SKM-1 (cell line): ENCODE data around the gene MAML3.

Experiments used
- DNase-seq: peaks from one replicate; lab custom pipeline; 2025; ENCODE audit not compliant: unreplicated experiment; lab: John Stamatoyannopoulos, UW

The MAML3 gene

DNA sequence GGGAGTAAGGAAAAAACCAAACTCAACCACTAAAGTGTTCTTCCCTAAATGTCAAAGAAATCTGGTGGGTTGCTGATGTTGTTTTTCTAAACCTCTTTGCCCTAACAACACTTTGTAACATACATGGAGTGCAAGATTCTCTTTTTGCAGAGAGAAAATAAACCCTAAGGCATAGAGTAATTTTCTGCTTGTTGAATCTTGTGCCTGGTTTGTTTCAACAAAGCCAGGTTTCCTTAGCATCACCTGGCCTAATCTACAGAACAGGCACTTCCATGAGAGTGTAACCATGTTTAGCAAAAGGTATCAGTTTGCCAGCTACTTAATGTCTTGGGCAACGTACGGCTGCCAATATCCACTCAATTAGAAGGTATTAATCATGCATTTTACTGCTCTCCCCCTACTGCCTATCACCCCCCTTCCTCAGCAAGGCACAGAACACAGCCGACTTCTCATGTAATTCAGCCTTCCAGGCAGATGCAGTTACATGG lies 219.2 kb downstream of the MAML3 start:
- DNase-seq, result no peak

DNA sequence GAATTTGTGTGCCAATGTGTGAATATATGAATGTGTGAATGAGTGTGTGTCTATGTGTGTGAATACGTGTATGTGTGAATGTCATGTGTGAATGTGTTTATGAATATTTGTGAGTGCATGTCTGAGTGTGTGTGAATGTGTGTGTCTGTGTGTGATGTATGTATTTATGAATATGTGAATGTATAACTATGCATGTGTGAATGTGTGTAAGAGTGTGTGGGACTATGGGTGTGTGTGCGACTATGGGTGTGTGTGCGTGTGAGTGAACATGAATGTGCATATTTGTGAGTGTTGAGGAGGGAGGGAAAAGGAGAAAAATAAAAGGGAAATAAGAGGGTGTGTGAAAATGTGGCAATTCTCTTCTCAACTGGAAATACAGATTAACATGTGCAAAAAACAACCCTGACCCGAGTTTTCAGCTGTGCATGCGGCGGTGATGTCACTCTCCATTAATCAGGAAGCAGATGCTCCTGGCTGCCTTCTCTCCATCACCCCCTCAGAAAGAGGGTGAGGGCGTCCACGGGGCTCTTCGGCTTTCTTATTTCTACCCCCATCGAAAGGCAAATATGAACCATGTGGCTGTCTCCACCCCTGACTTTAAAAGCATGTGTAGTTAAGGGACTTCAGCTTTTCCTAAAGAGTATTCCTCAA lies 219.8 kb downstream of the MAML3 start:
- DNase-seq, result no peak

DNA sequence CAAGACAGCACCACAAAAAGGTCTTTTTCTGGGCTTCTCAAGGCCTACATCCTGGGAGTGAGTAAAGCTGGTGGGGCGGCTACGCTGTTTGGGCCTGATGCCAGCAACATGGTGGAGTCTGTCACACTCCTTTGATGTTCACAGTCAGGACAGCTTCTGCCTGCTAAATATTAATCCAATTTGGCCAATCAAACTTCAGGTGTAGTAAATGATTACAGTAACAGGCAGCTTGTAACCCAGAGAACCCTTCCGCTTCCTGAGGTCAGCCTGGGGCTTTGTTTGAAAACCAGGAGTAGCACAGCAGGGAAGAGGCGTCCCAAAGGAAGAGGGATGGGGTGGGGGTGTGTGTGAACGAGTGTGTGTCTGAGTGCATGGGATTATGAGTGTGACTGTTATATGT lies 220.4 kb downstream of the MAML3 start:
- DNase-seq, result no peak

DNA sequence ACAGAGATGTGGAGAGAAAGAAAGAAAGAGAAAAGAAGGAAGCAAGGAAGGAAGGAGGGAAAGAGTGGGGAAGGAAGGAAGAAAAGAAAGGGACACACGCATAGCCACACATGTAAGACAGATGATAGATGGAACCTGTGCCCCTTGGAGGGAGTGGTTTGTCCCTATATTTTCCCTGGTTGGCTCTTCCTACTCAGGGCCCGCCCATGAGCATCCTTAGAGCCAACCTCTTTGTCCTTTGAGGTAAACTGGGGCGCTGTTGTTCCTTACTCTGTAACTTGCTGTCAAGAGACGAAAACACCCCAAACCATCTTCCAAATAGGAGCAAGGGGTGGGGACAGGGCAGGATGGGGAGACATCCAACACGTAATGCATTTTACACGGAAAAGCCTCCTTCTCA lies 220.9 kb downstream of the MAML3 start:
- DNase-seq, result no peak

DNA sequence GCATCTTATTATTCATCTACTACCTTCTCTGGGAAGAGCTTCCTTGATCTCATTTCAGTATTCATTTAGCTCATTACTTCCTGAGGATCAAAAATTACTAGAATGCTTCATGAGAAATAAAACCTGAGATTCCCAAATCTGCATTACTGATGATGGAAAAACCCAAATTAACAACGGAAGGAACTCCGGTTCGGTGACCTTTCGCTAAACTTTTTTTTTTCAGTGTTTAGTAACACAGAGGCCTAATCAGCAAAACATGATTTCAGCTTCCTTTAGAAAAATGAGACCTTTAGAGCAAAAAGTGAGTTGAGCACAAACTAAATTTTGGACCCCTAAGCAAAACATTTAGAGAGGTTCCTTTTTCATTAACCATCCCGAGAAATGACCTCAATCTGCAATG lies 229.2 kb downstream of the MAML3 start:
- no peak for DNase-seq

DNA sequence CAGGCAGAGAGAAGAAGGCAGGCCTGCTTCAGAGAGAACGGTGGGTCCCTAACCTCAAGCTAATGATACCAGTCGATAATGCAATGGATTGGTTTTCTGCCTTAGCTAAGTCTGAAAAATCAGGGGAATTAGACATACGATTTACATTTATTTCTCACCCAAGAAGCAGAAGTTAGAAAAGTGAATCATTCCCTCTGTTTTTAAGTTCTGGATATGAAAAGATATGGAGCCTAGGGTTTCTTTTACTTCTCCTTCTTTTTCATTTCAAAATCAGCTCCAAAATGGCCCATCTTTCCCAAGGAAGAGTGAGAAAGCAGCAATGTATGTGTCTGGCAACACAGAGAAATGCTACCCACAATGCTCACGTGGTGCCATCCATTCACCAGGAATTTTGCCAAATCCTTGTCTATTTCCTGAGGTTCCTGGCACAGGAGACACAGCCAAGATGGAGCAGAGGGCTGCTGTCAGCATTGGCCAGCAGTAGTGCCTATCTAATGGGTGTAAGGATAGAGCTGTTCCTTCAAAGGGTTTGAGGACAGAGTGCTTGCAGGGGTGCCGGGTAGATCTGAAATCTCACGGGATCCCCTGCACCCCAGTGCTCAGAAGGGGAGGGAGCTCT lies 231.5 kb downstream of the MAML3 start:
- no peak for DNase-seq

DNA sequence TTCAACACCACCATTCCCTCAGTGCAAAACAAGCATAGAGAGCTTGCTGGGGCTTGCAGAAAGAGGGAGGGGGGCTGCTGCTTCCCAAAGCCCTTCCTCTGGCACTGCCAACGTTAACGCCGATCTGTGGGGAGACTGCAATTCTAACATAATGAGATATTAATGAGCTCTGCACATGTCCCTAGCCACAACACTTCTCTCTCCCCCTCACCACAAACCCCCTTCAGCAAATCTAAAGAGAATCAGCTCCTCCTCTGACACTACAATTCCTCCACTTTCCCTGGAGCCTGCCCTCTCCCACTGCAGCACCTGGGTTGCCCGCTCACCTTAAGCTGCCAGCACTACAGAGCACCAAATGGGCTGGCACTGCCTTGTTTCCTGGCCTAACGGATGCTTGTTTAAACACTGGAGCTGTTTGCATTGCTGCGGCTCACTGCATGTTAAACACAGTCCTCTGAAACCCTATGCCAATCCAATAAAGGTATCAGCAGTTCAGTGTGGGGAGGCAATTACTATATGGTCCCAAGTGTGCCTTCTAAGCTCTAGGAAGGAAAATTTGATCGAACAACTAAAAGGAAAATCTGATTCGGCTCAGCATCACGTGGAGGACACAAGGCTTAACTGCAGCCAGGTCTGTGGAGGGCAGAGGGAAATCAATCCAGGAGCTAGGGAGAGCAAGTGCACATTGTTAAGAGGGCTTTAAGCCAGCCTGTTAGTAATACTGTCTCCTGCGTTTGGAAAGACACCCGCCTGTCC lies 232.4 kb downstream of the MAML3 start:
- no peak for DNase-seq

DNA sequence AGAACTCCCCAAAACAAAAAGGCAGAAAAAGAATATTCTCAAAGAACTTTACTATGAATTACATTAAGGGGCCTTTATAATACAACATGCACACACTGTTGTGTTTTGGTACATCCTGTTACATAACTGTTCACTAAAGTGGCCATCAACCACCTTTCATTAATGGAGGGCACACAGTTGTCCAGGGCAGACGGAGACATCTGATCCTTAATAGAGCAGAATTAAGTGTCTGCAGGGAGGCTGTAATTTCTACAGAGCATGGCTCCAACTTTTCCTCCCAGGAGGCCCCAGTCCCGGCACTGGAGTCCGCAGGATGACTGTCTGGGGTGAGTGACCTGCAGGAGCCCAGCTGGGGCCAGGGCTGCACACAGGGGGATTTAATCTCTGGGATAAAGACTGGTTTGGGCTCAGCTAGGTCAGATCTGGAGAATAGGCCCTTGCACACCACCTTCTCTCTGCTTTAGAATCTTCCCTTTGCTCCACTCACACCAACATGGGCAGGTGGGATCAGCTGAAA lies 233.4 kb downstream of the MAML3 start:
- DNase-seq, result no peak

DNA sequence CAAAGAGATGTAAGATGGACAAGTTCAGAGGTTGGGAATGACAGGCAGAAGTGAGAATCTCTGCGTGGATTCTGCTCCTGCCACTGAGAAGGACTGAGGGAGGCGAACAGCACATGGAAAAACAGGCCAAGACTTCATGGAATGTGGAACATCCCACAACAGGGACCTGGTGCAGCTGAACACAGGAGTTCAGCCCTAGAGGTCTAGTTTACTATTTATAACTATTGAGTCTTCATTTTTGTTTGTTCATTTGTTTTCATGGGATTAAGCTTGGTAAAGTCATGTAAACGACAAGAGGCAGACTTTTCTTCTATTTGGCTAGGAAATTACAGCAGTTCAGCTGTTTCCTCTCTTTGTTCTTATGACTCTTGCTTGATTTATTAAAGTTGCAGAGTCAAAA lies 234.5 kb downstream of the MAML3 start:
- no peak for DNase-seq

DNA sequence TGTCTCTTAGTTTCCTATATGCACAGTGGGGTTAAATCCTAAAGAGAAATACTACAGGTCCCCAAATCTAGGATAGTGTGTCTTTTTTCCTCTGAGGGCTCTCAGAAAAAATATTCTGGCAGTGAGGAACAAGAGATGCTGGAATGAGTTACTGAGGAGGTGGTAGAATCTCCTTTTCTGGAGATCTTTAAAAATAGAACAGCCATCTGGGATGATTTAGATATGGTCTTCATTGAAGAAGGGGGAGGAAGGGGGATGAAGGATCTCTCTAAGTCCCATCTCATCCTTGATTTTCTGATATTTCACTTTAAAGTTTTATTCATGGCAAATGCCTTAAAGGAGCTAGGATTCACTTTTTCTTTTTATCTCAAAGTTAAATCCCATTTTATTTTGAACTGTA lies 235.0 kb downstream of the MAML3 start:
- no peak for DNase-seq

DNA sequence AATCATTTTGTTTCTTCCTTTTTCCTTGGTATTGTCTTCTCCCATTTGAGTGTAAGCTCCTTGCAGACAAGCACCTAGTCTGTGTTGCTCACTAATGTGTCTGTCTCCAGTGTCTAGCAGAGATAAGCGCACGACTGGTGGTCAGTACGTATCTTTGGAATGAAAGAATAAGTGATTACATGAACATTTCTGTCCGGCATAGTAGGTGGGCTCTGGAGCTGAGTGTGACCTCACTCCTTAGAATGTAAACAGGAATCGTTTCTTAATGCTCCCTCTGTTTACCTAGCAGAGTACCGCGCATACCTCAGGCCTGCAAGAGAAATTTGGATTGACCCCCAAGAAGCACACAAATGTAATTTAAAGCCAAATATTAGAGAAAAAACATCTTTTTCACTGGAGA lies 235.4 kb downstream of the MAML3 start:
- no peak for DNase-seq

DNA sequence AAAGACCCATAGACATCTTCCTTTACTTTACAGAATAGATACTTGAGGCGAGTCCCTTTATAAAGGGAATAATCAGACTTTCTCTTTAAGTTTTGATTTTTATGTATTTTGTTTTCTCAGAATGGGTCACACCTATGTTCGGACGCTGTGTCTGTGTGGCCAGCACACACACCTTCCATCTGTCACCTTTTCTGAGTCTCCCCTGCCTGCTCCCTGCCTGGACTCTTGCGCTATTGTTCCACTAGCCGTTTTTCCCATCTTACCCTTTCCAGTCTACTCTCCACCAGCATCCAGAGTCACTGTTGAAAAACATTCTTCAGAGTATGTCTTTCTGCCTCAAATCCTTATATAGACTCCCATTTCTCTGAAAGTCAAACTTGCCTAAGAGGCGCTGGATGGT lies 236.1 kb downstream of the MAML3 start:
- no peak for DNase-seq

DNA sequence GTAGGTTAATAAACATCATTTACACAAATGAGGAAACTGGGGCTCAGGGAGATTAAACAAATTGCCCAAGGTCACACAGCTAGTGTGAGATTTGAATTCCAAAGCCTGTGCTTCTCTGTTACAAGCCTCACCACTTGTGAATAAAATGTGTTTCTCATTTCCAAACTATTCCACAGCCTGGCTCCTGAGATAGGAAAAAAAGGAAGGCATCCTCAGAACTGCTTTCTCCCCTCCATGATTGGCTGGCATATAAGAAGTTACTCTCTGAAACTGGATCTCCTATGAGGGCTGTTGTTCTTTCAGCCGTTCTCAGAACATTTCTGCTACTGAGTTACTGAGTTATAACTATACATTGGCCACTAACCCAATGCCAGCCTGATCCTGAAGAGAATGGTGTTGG lies 237.9 kb downstream of the MAML3 start:
- DNase-seq, result no peak

DNA sequence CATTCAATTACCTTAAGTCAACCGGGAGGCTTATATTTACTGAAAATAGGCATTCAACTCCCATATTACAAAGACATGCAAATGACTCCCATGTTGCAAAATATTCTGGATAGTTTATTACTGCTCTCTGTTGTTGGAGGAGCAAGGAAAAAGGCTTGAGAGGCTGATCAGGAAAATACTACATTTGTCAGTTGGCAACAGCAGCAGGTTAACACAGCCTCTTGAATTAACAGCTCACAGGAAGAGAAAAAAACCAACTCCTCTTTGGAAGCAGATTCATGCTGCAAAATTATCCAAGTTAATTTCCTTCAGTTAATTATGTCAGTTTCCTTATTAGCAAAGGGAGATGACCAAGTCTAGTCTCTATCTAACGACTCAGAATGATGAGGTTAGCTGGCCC lies 238.9 kb downstream of the MAML3 start:
- DNase-seq, result no peak

DNA sequence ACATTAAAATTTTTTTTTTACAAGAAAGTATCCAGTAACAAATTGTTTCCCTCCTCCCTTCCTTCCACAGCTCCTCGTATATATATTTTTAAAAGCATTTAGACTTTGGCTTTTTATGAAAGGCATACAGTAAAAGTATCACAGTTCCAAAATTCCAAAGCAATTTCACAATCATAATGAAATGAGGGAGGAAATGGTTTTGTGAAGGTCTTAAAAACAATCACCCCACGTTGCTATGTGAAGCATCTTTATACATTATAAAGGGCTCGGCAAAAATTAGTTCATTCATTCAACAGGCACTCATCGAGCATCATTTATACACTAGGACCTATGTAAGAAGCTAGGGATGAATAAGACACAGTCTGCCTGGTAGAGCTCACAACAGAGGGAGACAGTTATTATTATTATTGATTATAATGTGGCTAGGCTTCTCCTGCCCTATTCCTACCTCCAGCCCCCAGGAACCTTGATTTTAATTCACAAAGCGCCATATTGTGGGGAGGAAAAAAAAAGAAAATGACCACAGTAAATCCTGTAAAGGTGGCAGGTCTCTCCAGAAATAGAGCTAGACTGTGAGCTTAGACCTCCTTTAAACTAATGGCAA lies 239.9 kb downstream of the MAML3 start:
- DNase-seq, result no peak

DNA sequence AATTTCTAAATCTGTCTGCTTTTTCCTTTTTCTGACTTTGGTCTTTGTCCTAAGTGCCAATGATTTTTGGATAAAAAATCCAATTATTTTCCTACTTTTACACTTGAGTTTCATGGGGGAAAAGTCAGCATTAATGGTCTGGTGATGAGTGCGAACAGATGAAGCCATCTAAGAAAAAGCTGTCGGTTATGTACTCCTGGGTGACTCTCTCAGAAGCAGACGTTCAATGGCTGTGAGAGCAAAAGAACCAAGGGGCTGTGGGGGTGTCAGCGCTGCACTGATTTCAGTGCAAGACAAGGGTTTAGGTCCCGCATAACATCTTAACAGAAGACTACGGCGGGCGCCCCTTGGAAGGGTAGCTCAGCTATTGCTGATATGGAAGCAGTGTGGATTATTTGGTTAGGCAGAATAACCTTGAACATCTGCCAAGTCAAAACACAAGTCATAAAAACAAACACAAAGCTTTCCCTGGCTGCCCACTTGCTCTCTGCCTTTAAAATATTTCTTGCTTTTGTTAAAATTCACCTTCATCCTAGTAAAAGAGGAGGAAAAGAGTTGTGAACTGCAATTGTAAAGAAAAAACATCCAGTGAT lies 240.5 kb downstream of the MAML3 start:
- DNase-seq, result no peak

DNA sequence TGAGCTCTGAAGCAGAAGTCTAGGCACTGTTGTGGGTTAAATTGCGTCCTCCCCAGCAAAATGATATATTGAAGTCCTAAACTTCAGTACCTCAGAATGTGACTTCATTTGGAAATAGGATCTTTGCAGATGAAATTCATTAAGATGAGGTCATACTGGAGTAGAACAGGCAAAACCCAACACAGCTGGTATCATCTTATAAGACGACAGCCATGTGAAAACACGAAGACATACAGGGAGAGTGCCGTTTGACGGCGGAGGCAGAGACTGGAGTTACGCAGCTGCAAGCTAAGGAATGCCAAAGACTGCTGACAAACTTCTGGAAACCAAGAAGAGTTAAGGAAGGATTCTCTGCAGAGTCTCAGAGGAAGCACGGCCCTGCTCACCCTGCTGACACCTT lies 241.5 kb downstream of the MAML3 start:
- DNase-seq, result no peak

DNA sequence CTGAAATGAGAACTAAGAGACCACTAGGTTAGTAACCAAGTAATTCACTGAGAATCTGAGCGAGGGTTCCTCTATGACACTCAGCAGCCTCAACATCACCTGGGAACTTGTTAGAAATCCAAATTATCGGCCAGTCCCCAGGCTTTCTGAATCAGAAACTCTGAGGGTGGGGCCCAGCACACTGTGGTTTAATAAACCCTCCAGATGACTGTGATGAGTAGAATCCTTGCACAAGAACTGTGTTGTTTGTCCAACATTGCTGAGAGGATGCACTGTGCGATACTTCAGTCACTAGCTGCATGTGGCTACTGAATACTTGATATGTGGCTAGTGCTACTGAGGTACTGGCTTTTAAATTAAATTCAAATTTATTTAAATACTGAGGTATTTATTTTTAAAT lies 243.9 kb downstream of the MAML3 start:
- DNase-seq, result no peak

DNA sequence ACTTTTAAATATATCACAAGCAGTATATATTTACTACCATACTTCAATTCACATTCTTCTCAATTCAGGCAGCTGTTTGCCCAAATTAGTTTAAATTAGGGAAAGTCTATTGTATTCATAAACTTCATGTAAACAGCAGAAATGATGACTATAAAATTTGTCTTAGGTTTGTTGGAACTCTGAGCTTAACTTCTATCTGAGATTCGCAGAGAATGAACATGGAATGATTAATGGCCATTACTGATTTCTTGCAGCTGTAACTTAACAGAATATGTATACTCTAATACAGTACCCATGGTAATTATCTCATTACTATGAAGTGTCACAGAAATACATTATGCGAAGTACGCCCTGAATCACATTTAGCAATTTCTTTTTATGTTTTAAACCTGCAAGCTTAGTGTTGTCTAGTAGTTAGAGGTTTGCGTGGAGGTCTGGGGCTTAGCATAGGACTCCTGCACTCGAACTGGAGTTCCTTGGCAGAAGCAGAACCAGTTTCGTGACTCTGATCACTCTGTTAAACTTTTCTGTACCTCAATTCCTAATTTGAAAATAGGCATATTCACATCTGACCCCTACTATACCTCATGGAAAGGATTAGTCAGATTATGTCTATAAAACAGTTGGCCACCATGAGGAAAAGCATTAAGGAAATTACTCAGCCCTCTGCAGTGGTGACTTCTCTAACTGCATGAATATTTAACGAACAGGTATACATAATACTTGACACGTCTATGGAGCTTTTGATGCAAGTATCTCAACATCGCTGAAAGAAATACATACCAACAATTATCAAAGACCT lies 245.1 kb downstream of the MAML3 start:
- DNase-seq, result no peak

DNA sequence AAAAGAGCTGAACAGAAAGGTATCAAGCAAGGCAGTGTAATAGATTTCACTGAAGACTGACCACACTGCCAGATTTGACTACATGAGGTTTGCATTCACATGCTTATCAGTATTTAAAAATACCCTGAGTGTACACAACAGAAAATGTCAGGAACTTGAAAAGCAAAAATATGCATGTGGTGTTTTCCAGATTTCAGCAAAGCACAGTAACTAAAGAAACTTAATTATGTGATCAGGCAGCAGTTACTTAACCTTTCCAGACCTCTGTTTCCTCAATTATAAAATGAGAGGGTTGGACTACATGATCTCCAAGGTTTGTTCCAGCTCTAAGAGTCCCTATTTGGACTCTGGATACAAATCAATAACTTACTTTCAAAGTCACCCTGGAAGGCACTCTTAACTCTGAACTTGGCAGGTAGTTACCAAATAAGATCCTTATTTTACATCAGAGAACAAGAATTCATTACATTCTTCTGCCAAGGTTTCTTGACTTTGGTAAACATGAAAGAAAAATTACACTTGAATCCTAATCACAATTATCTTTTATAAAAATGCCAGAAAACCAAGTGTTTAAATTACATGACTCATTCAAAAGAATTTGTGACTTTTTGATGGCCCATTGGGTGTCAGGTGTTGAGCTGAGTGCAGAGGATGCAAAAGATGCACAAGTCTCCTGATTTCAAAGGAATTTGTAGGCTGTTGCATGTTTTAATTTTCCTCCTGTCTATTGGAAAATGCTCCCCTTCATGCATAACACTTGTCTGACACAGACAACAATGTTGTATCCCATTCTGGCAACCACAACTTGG lies 246.8 kb downstream of the MAML3 start:
- no peak for DNase-seq
